H9 (cell line): ENCODE data around the gene CLTCL1. TPM values are rescaled to one million over a fixed set of nuclear protein-coding genes. Genes with fewer than 3 reads are reported as not detected.
A peak's percentile ranks its signal among the peaks of the same experiment; 100 is the strongest.
"Not testable (repeated sequence)": the region's sequence is repeated elsewhere in the genome, so short reads cannot be mapped to it uniquely, and the experiment has no call there.

ENCODE experiments used
- DNase-seq: peaks from one replicate; pipeline ENCODE4 v3.0.0-alpha.2; 2017
- H2AFZ ChIP-seq: one replicate; pipeline ENCODE4 v1.6.1; 2013; ENCODE audit warnings: mild to moderate bottlenecking, low read length, control low read depth, moderate library complexity
- H2AK5ac ChIP-seq: 2 replicates; pipeline ENCODE4 v1.6.1; 2013; ENCODE audit warnings: low read length, control low read depth, mixed read lengths; ENCODE audit not compliant: insufficient read length
- H2BK120ac ChIP-seq: one replicate; pipeline ENCODE4 v1.6.1; 2013; ENCODE audit warnings: low read depth, mild to moderate bottlenecking, low read length, control low read depth, inconsistent platforms; ENCODE audit not compliant: poor library complexity, severe bottlenecking
- H2BK12ac ChIP-seq: 2 replicates; pipeline ENCODE4 v1.6.1; 2013; ENCODE audit warnings: low read length, control low read depth, mixed read lengths, low read depth; ENCODE audit not compliant: insufficient read length
- H2BK15ac ChIP-seq: 2 replicates; pipeline ENCODE4 v1.6.1; 2013; ENCODE audit warnings: low read depth, low read length, control low read depth
- H2BK20ac ChIP-seq: one replicate; pipeline ENCODE4 v1.6.1; 2013; ENCODE audit warnings: low read depth, mild to moderate bottlenecking, low read length, control low read depth, inconsistent platforms; ENCODE audit not compliant: poor library complexity, severe bottlenecking
- H2BK5ac ChIP-seq: 2 replicates; pipeline ENCODE4 v1.6.1; 2013; ENCODE audit warnings: low read length, control low read depth, mixed read lengths; ENCODE audit not compliant: insufficient read length
- H3K14ac ChIP-seq: 2 replicates; pipeline ENCODE4 v1.6.1; 2013; ENCODE audit warnings: low read length, control low read depth; ENCODE audit not compliant: insufficient read depth
- H3K18ac ChIP-seq: 2 replicates; pipeline ENCODE4 v1.6.1; 2013; ENCODE audit warnings: low read depth, mild to moderate bottlenecking, mixed read lengths, low read length, control low read depth; ENCODE audit not compliant: insufficient read length
- H3K23ac ChIP-seq: 2 replicates; pipeline ENCODE4 v1.6.1; 2013; ENCODE audit warnings: low read length, control low read depth, mixed read lengths, low read depth; ENCODE audit not compliant: insufficient read length
- H3K23me2 ChIP-seq: 2 replicates; pipeline ENCODE4 v1.6.1; 2013; ENCODE audit warnings: low read depth, mild to moderate bottlenecking, mixed read lengths, low read length, control low read depth; ENCODE audit not compliant: insufficient read length, poor library complexity, severe bottlenecking
- H3K27ac ChIP-seq: 2 replicates; pipeline ENCODE4 v1.5.1; 2013; ENCODE audit warnings: low read length, control low read depth, mixed read lengths, low read depth; ENCODE audit not compliant: insufficient read length
- H3K27me3 ChIP-seq: 2 replicates; pipeline ENCODE4 v1.6.1; 2013; ENCODE audit warnings: low read length, control low read depth, inconsistent platforms; ENCODE audit not compliant: insufficient read depth
- H3K4ac ChIP-seq: 2 replicates; pipeline ENCODE4 v1.6.1; 2013; ENCODE audit warnings: low read depth, mild to moderate bottlenecking, control low read depth, inconsistent platforms, low read length, moderate library complexity
- H3K4me1 ChIP-seq: 2 replicates; pipeline ENCODE4 v1.6.1; 2013; ENCODE audit warnings: low read length, control low read depth, inconsistent platforms; ENCODE audit not compliant: insufficient read depth
- H3K4me2 ChIP-seq: 2 replicates; pipeline ENCODE4 v1.6.1; 2013; ENCODE audit warnings: low read length, control low read depth, mixed read lengths; ENCODE audit not compliant: insufficient read length, insufficient read depth
- H3K56ac ChIP-seq: 2 replicates; pipeline ENCODE4 v1.6.1; 2013; ENCODE audit warnings: low read depth, mild to moderate bottlenecking, mixed read lengths, low read length, control low read depth; ENCODE audit not compliant: insufficient read length
- H3K79me1 ChIP-seq: 2 replicates; pipeline ENCODE4 v1.6.1; 2013; ENCODE audit warnings: low read depth, mild to moderate bottlenecking, moderate library complexity, low read length, control low read depth, inconsistent platforms; ENCODE audit not compliant: insufficient read depth, poor library complexity, severe bottlenecking
- H3K79me2 ChIP-seq: 2 replicates; pipeline ENCODE4 v1.6.1; 2013; ENCODE audit warnings: low read length, control low read depth, inconsistent platforms; ENCODE audit not compliant: insufficient read depth
- H3K9ac ChIP-seq: 2 replicates; pipeline ENCODE4 v1.6.1; 2013; ENCODE audit warnings: low read length, control low read depth, mixed read lengths; ENCODE audit not compliant: insufficient read length; ENCODE audit errors: extremely low read depth
- H3K9me3 ChIP-seq: one replicate; pipeline ENCODE4 v1.6.1; 2013; ENCODE audit warnings: low read depth, low read length, inconsistent platforms; ENCODE audit not compliant: control insufficient read depth
- H3T11ph ChIP-seq: one replicate; pipeline ENCODE4 v1.6.1; 2013; ENCODE audit warnings: mild to moderate bottlenecking, low read length, control low read depth, inconsistent platforms
- H4K20me1 ChIP-seq: one replicate; pipeline ENCODE4 v1.6.1; 2013; ENCODE audit not compliant: control insufficient read depth, insufficient read length, insufficient read depth
- H4K5ac ChIP-seq: 2 replicates; pipeline ENCODE4 v1.6.1; 2013; ENCODE audit warnings: low read depth, mild to moderate bottlenecking, mixed read lengths, low read length, control low read depth; ENCODE audit not compliant: insufficient read length
- H4K8ac ChIP-seq: replicated peaks from 2 replicates; pipeline ENCODE4 v1.6.1; 2013; ENCODE audit warnings: low read length, control low read depth, mixed read lengths, low read depth; ENCODE audit not compliant: insufficient read length
- H4K91ac ChIP-seq: 2 replicates; pipeline ENCODE4 v1.6.1; 2013; ENCODE audit warnings: low read depth, mild to moderate bottlenecking, moderate library complexity, mixed read lengths, low read length, control low read depth; ENCODE audit not compliant: insufficient read length
- H3K27ac Mint-ChIP-seq, 3 experiments: 2 replicates in 2 of 3; 3 replicates in 1 of 3; pipeline ENCODE4 v1.8.0; 2020 to 2021; ENCODE audit warnings: mixed read lengths in 3 of 3, mild to moderate bottlenecking in 1 of 3, moderate library complexity in 1 of 3
- H3K27me3 Mint-ChIP-seq: 2 replicates; pipeline ENCODE4 v1.8.0; 2021; ENCODE audit warnings: low read depth, mild to moderate bottlenecking, moderate library complexity, mixed read lengths
- H3K36me3 Mint-ChIP-seq, 3 experiments: 2 replicates in 2 of 3; 3 replicates in 1 of 3; pipeline ENCODE4 v1.8.0; 2020 to 2021; ENCODE audit warnings: low read depth in 3 of 3, mixed read lengths in 3 of 3; ENCODE audit not compliant: insufficient read depth in 1 of 3
- H3K4me1 Mint-ChIP-seq, 2 experiments: 2 replicates each; pipeline ENCODE4 v1.8.0; 2020; ENCODE audit warnings: mixed read lengths in 2 of 2
- H3K4me3 Mint-ChIP-seq, 2 experiments: 2 replicates in 1 of 2; 3 replicates in 1 of 2; pipeline ENCODE4 v1.8.0; 2020 to 2021; ENCODE audit warnings: mild to moderate bottlenecking in 2 of 2, mixed read lengths in 2 of 2, moderate library complexity in 1 of 2
- H3K9me3 Mint-ChIP-seq, 2 experiments: 2 replicates in 1 of 2; 3 replicates in 1 of 2; pipeline ENCODE4 v1.8.0; 2020; ENCODE audit warnings: mild to moderate bottlenecking in 2 of 2, mixed read lengths in 2 of 2, moderate library complexity in 1 of 2
- CTCF ChIP-seq: fragments of 200-600 bp; sonication (generic); conservative IDR thresholded peaks from 3 replicates; pipeline ENCODE4 v1.8.0; 2021; ENCODE audit warnings: antibody characterized with exemption, mild to moderate bottlenecking
- WGBS: extraction: QIAGEN DNeasy Blood & Tissue Kit; methylation state at CpG from one replicate; pipeline ENCODE4 v1.1.7; 2013; ENCODE audit warnings: missing lambda C conversion rate, low lambda C conversion rate, mixed read lengths; ENCODE audit not compliant: insufficient read length; ENCODE audit errors: extremely low coverage; 5-methylcytosine and 5-hydroxymethylcytosine counted together
- total RNA-seq: library from RNA; stranded (reverse); gene quantifications from 2 replicates; pipeline ENCODE4 v1.2.1, GENCODE V29; 2021

The CLTCL1 gene
- total RNA-seq, 1 experiment from 2014 or later, result 11.1 TPM

- no peak for DNase-seq
- Histone ChIP-seq H2AFZ (no peak overlapping the region), H3K79me1 (no peaks in the 10 kb centered on the region), H2BK120ac (no peak overlapping the region), H3K14ac (no peak overlapping the region), H2AK5ac (no peak overlapping the region), H3K23me2 (no peaks in the 10 kb centered on the region), H3K4ac (no peak overlapping the region), H2BK12ac (no peak overlapping the region), H4K20me1 (no peaks in the 10 kb centered on the region), H3K27ac (no peak overlapping the region), H4K5ac (no peak overlapping the region), H4K8ac (no peak overlapping the region), H3T11ph (no peak overlapping the region), H2BK20ac (no peak overlapping the region), H3K27me3 (no peaks in the 10 kb centered on the region), H3K18ac (no peak overlapping the region), H2BK15ac (no peak overlapping the region), H3K4me1 (no peaks in the 10 kb centered on the region), H3K9ac (no peak overlapping the region), H3K79me2 (no peaks in the 10 kb centered on the region), H3K56ac (no peak overlapping the region), H3K9me3 (no peaks in the 10 kb centered on the region), H4K91ac (no peak overlapping the region), H2BK5ac (no peak overlapping the region), H3K4me2 (no peak overlapping the region), H3K23ac (no peak overlapping the region)
- no CpG with 5 or more reads among the region's 8 CpGs for WGBS
- no peaks in the 10 kb centered on the region for H3K27me3 Mint-ChIP-seq
- H3K27ac Mint-ChIP-seq, result peak overlapping the region; percentile 2 to 81 (median 68); a peak in 4 of 7 replicates
- TF ChIP-seq CTCF, result no peak
- H3K4me3 Mint-ChIP-seq, result no peak overlapping the region
- H3K36me3 Mint-ChIP-seq, result peaks cover 2 to 21% (median 7%) of the 10 kb centered on the region in 3 experiments; a peak in 6 of 7 replicates
- H3K9me3 Mint-ChIP-seq, result no peaks in the 10 kb centered on the region
- H3K4me1 Mint-ChIP-seq, result peaks cover 4 to 9% of the 10 kb centered on the region in 2 experiments; a peak in 3 of 4 replicates
Observed at GRCh38 chr22:19203834-19204233, 87.7 kb downstream of the CLTCL1 start.

GRCh38 chr22:19202799-19203186 is 88.7 kb downstream of the CLTCL1 start:
- H2AK5ac ChIP-seq, H3K9me3 ChIP-seq, H3K9me3 Mint-ChIP-seq, H2BK20ac ChIP-seq, H3K4me3 Mint-ChIP-seq, H3K9ac ChIP-seq, H4K20me1 ChIP-seq, H3K23ac ChIP-seq, DNase-seq, H3K56ac ChIP-seq, H2BK5ac ChIP-seq, H3K79me1 ChIP-seq, H3K4me2 ChIP-seq, H3K27me3 Mint-ChIP-seq, H3K4ac ChIP-seq, H3T11ph ChIP-seq, H2BK120ac ChIP-seq, H3K18ac ChIP-seq, H3K4me1 ChIP-seq, H2AFZ ChIP-seq, H3K79me2 ChIP-seq, H3K27ac ChIP-seq, H3K27me3 ChIP-seq, H4K5ac ChIP-seq, H4K91ac ChIP-seq, H3K14ac ChIP-seq, H4K8ac ChIP-seq, H2BK15ac ChIP-seq, H3K23me2 ChIP-seq, H2BK12ac ChIP-seq: not testable (repeated sequence)
- H3K27ac Mint-ChIP-seq, result peak overlapping the region in 1 of 3 experiments; percentile 8; a peak in 3 of 7 replicates
- H3K4me1 Mint-ChIP-seq, result peaks cover 10 to 12% of the 10 kb centered on the region in 2 experiments
- H3K36me3 Mint-ChIP-seq, result peaks cover 2 to 14% (median 7%) of the 10 kb centered on the region in 3 experiments; a peak in 6 of 7 replicates
- no CpG with 5 or more reads among the region's 3 CpGs for WGBS
